ENCODE data around the gene DRG1.
A peak's percentile ranks its signal among the peaks of the same experiment; 100 is the strongest.
"Not testable (repeated sequence)": the region's sequence is repeated elsewhere in the genome, so short reads cannot be mapped to it uniquely, and the experiment has no call there.

The DRG1 gene

DNA sequence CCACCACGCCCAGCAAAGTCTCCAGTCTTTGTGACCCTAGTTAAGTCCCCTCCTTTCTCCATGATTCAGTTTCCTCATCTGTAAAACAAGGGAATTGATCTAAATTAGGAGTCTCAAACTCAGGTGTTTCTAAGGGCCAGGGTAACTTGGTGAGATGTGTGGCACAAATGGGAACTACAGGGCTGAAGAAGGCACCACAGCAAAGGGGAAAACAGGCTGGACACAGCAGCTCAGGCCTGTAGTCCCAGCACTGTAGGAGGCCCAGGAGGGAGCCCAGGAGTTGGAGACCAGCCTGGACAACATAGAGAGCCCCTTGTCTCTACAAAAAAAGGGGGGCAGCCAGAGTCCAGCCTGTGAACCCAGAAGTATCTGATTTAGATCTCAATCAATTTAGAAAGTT, 37.7 kb upstream of the DRG1 start:
- CTCF ChIA-PET: no interaction called here
- POLR2A ChIA-PET: interaction anchor here (3.2 kb wide), 1 partner anchor 15 kb away, joined by 10 read pairs; the partner anchor contains the start of gene PATZ1
- no peak for TF ChIP-seq ELF4 (IDR thresholded peaks at IDR 0.05)
- no peak for TF ChIP-seq FOXA1 (IDR thresholded peaks at IDR 0.05)
- no peak for TF ChIP-seq HDGF (IDR thresholded peaks at IDR 0.05; ENCODE audit: borderline replicate concordance)
- TF ChIP-seq ARNT (IDR thresholded peaks at IDR 0.05): no peak
- TF ChIP-seq FOXM1 (IDR thresholded peaks at IDR 0.05; ENCODE audit: borderline replicate concordance): no peak
- TF ChIP-seq TARDBP (IDR thresholded peaks at IDR 0.05): no peak
- no peak for TF ChIP-seq NFRKB (IDR thresholded peaks at IDR 0.05)
- TF ChIP-seq SUZ12 (IDR thresholded peaks at IDR 0.05): no peak
- no peak for TF ChIP-seq ZNF384 (IDR thresholded peaks at IDR 0.05)
- TF ChIP-seq, protein P1, sequence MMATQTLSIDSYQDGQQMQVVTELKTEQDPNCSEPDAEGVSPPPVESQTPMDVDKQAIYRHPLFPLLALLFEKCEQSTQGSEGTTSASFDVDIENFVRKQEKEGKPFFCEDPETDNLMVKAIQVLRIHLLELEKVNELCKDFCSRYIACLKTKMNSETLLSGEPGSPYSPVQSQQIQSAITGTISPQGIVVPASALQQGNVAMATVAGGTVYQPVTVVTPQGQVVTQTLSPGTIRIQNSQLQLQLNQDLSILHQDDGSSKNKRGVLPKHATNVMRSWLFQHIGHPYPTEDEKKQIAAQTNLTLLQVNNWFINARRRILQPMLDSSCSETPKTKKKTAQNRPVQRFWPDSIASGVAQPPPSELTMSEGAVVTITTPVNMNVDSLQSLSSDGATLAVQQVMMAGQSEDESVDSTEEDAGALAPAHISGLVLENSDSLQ (IDR thresholded peaks at IDR 0.05): no peak
- TF ChIP-seq CTBP1 (IDR thresholded peaks at IDR 0.05; ENCODE audit: borderline replicate concordance): no peak
- no peak for TF ChIP-seq BHLHE40 (IDR thresholded peaks at IDR 0.05; ENCODE audit: borderline replicate concordance)
- no peak for TF ChIP-seq LEF1 (IDR thresholded peaks at IDR 0.05; ENCODE audit: borderline replicate concordance)
- TF ChIP-seq SP1 (IDR thresholded peaks at IDR 0.05): no peak
- no peak for TF ChIP-seq FOXK2 (IDR thresholded peaks at IDR 0.05)
- no peak for TF ChIP-seq L3MBTL2 (conservative IDR thresholded peaks at IDR 0.05)
- DNase-seq (ENCODE audit: extremely low spot score): peak; percentile 16

GRCh38 chr22:31363885-31364465, 35.4 kb upstream of the DRG1 start:
- ChIA-PET POLR2A (interaction anchor here (0.8 to 3.2 kb wide), 2 partner anchors 17 to 35 kb away, joined by 3 to 10 read pairs; partner anchors contain the start of genes DRG1 and PATZ1), CTCF (no interaction called here)
- DNase-seq (ENCODE audit: extremely low spot score): peak; percentile 10
- no peak for TF ChIP-seq SP1 (IDR thresholded peaks at IDR 0.05)
- TF ChIP-seq, protein P1 (IDR thresholded peaks at IDR 0.05): no peak
- no peak for TF ChIP-seq FOXA1 (IDR thresholded peaks at IDR 0.05)
- TF ChIP-seq TARDBP (IDR thresholded peaks at IDR 0.05): no peak
- TF ChIP-seq FOXK2 (IDR thresholded peaks at IDR 0.05): no peak
- TF ChIP-seq CTBP1 (IDR thresholded peaks at IDR 0.05; ENCODE audit: borderline replicate concordance): no peak
- no peak for TF ChIP-seq L3MBTL2 (conservative IDR thresholded peaks at IDR 0.05)
- TF ChIP-seq LEF1 (IDR thresholded peaks at IDR 0.05; ENCODE audit: borderline replicate concordance): no peak
- no peak for TF ChIP-seq NFRKB (IDR thresholded peaks at IDR 0.05)

- CTCF ChIA-PET: interaction anchor here (0.9 kb wide), 1 partner anchor 24 kb away, joined by 3 read pairs; no protein-coding TSS in a partner anchor
- DNase-seq (ENCODE audit: extremely low spot score): no peak
- POLR2A ChIA-PET: interaction anchor here (1.5 to 4.4 kb wide), 2 partner anchors 20 to 32 kb away, joined by 4 to 23 read pairs; partner anchors contain the start of genes DRG1 and PATZ1
- TF ChIP-seq NFRKB (IDR thresholded peaks at IDR 0.05) (no peak), CTBP1 (IDR thresholded peaks at IDR 0.05; ENCODE audit: borderline replicate concordance) (no peak), FOXA1 (IDR thresholded peaks at IDR 0.05) (no peak), BHLHE40 (IDR thresholded peaks at IDR 0.05; ENCODE audit: borderline replicate concordance) (no peak), SP1 (IDR thresholded peaks at IDR 0.05) (no peak), FOXM1 (IDR thresholded peaks at IDR 0.05; ENCODE audit: borderline replicate concordance) (no peak), TARDBP (IDR thresholded peaks at IDR 0.05) (no peak), LEF1 (IDR thresholded peaks at IDR 0.05; ENCODE audit: borderline replicate concordance) (no peak), HDGF (IDR thresholded peaks at IDR 0.05; ENCODE audit: borderline replicate concordance) (no peak), FOXK2 (IDR thresholded peaks at IDR 0.05) (no peak), ELF4 (IDR thresholded peaks at IDR 0.05) (no peak), L3MBTL2 (conservative IDR thresholded peaks at IDR 0.05) (no peak), SUZ12 (IDR thresholded peaks at IDR 0.05) (no peak), ARNT (IDR thresholded peaks at IDR 0.05) (no peak), ZNF384 (IDR thresholded peaks at IDR 0.05) (no peak)
- TF ChIP-seq, protein P1 (IDR thresholded peaks at IDR 0.05): no peak
These were observed 32.0 kb upstream of the DRG1 start for GRCh38 chr22:31367426-31367825.

DNA sequence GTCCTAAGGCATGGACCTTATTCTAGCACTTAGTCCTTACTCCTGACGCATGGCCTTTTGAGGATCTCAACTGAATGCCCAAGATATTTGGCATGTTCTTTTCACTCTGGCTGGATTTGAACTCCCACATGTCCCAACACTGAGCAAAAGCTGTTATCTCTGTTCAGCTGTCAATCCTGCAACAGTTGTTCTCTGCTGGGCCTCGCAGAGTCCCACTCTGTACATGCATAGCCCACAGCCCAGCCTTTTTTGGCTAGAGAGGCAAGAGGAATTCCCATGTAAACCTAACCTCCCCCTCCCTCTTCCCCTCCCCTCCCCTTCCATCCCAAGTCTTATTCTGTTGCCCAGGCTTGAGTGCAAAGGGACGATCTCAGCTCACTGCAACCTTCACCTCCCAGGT, 21.8 kb upstream of the DRG1 start:
- no peak for TF ChIP-seq ELF4 (IDR thresholded peaks at IDR 0.05)
- TF ChIP-seq FOXM1 (IDR thresholded peaks at IDR 0.05; ENCODE audit: borderline replicate concordance): no peak
- no peak for TF ChIP-seq TARDBP (IDR thresholded peaks at IDR 0.05)
- TF ChIP-seq, protein P1 (IDR thresholded peaks at IDR 0.05): no peak
- no peak for TF ChIP-seq L3MBTL2 (conservative IDR thresholded peaks at IDR 0.05)
- TF ChIP-seq BHLHE40 (IDR thresholded peaks at IDR 0.05; ENCODE audit: borderline replicate concordance): no peak
- TF ChIP-seq FOXK2 (IDR thresholded peaks at IDR 0.05): no peak
- CTCF ChIA-PET: no interaction called here
- DNase-seq (ENCODE audit: extremely low spot score): no peak
- POLR2A ChIA-PET: no interaction called here

GRCh38 chr22:31378123-31378522, 21.3 kb upstream of the DRG1 start:
- CTCF ChIA-PET: no interaction called here
- no peak for DNase-seq (ENCODE audit: extremely low spot score)
- TF ChIP-seq TARDBP (IDR thresholded peaks at IDR 0.05): no peak
- no peak for TF ChIP-seq SP1 (IDR thresholded peaks at IDR 0.05)
- no peak for TF ChIP-seq FOXM1 (IDR thresholded peaks at IDR 0.05; ENCODE audit: borderline replicate concordance)
- TF ChIP-seq FOXA1 (IDR thresholded peaks at IDR 0.05): no peak
- no peak for TF ChIP-seq ZNF384 (IDR thresholded peaks at IDR 0.05)
- TF ChIP-seq, protein P1 (IDR thresholded peaks at IDR 0.05): no peak
- TF ChIP-seq BHLHE40 (IDR thresholded peaks at IDR 0.05; ENCODE audit: borderline replicate concordance): no peak
- TF ChIP-seq NFRKB (IDR thresholded peaks at IDR 0.05): no peak
- TF ChIP-seq ELF4 (IDR thresholded peaks at IDR 0.05): no peak
- no peak for TF ChIP-seq SUZ12 (IDR thresholded peaks at IDR 0.05)
- TF ChIP-seq L3MBTL2 (conservative IDR thresholded peaks at IDR 0.05): no peak
- no peak for TF ChIP-seq CTBP1 (IDR thresholded peaks at IDR 0.05; ENCODE audit: borderline replicate concordance)
- TF ChIP-seq ARNT (IDR thresholded peaks at IDR 0.05): no peak
- TF ChIP-seq FOXK2 (IDR thresholded peaks at IDR 0.05): no peak
- no peak for TF ChIP-seq LEF1 (IDR thresholded peaks at IDR 0.05; ENCODE audit: borderline replicate concordance)
- TF ChIP-seq HDGF (IDR thresholded peaks at IDR 0.05; ENCODE audit: borderline replicate concordance): no peak
- POLR2A ChIA-PET: no interaction called here

DNA sequence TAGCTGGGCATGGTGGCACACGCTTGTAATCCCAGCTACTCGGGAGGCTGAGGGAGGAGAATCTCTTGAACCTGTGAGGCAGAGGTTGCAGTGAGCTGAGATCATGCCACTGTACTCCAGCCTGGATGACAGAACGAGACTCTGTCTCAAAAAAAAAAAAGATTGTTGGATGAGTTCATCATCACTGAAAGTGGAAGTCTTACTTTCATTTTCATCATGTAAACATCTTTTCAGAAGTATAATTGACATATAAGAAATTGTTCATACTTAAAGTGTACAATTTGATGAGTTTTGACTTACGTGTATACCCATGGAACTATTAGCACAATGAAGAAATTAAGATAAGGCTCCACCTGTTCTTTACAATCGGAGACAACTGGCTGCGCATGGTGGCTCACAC, 20.8 kb upstream of the DRG1 start:
- POLR2A ChIA-PET: interaction anchor here (1.7 kb wide), 1 partner anchor 32 kb away, joined by 4 read pairs; the partner anchor contains the start of gene PATZ1
- DNase-seq (ENCODE audit: extremely low spot score); CTCF ChIA-PET: not testable (repeated sequence)
